ENCODE measurements around the gene FER. TPM values are rescaled to one million over a fixed set of nuclear protein-coding genes. Genes with fewer than 3 reads are reported as not detected.

The FER gene
- total and polyA plus RNA-seq, 8 donors = 1.7 to 218 (median 24.0) TPM

DNA sequence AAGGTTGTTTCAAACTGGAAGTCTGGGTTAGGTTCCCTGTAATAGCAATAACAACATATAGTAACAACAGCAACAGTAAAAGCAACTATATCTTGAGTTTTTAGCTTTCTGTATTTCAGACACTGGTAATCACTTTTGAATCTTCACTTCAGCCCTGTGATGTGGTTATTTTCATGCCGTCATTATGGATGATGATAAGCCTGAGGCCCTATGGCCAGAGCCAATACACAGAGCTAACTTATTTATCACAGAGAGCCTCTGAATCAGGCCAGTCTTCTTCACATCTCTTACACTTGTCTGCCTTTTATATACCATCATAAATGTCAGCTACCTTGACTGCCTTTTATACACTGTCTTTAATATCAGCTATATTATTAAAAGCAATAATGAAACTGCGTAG, 329.0 kb downstream of the FER start:
- peaks cover 0 to 13% (median 6%) of the 10 kb centered on the region in 4 donors for H3K4me1 ChIP-seq
- no peak overlapping the region for H3K27ac ChIP-seq
- 91 to 94% (median 93%) methylated on average over 2 of the region's 2 CpGs for WGBS, 5 donors
- H3K4me3 ChIP-seq = no peak overlapping the region
- no peaks in the 10 kb centered on the region for H3K36me3 ChIP-seq
- no peaks in the 10 kb centered on the region for H3K27me3 ChIP-seq
- intact Hi-C loops (cut with DNase I; ENCODE audit: low total_unique reads) = no loop called here
- H3K9me3 ChIP-seq = no peaks in the 10 kb centered on the region
- TF ChIP-seq EP300 (IDR thresholded peaks at IDR 0.05) (no peak), POLR2AphosphoS5 (IDR thresholded peaks at IDR 0.05) (no peak), POLR2A (IDR thresholded peaks at IDR 0.05) (no peak), CTCF (IDR thresholded peaks at IDR 0.05) (no peak)
- no peak for DNase-seq

DNA sequence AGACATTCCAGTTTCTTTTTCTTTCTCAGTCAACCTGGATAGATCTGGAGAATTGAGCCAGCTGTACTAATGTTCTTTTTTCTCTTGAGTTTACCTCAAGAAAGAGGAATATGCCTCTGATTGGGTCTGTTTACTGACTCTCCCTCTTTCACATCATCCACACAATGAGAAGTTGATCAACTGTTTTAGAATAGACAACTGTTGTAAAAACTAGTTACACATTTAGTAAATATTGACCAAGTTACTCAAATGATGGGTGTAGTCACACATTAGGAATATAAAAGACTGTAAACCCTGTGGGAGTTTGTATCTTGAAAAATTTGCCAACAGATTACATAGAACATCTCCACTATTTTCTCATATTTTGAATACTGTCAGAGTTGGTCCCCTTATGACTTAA, 330.8 kb downstream of the FER start:
- Histone ChIP-seq H3K9me3 (no peaks in the 10 kb centered on the region), H3K4me3 (no peak overlapping the region), H3K36me3 (no peaks in the 10 kb centered on the region), H3K27me3 (no peaks in the 10 kb centered on the region), H3K27ac (no peak overlapping the region), H3K4me1 (peaks cover 0 to 13% (median 6%) of the 10 kb centered on the region in 4 donors)
- DNase-seq = no peak
- TF ChIP-seq EP300 (IDR thresholded peaks at IDR 0.05) (no peak), CTCF (IDR thresholded peaks at IDR 0.05) (no peak), POLR2AphosphoS5 (IDR thresholded peaks at IDR 0.05) (no peak), POLR2A (IDR thresholded peaks at IDR 0.05) (no peak)
- intact Hi-C loops (cut with DNase I; ENCODE audit: low total_unique reads) = no loop called here

DNA sequence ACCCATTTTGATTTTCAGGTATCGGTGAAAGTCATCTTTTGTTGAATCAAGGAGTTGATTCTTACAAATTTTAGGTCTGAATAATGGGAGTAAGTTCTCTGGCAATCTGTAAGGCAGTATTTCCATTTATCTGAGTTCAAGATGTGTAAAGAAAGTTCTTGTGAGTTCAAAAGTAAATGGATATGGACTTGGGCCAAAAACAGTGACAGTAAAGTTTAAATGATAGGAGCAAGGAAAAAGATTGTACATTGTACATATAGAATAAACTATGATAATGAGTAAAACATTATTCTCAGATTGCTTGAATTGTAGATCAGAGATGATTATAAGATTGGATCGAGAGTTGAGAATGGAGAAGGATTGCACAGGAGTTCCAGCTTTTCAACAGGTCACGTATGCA, 332.8 kb downstream of the FER start:
- intact Hi-C loops (cut with DNase I; ENCODE audit: low total_unique reads) = no loop called here
- peaks cover 0 to 13% (median 6%) of the 10 kb centered on the region in 4 donors for H3K4me1 ChIP-seq
- no peaks in the 10 kb centered on the region for H3K36me3 ChIP-seq
- no peaks in the 10 kb centered on the region for H3K9me3 ChIP-seq
- H3K27ac ChIP-seq = no peak overlapping the region
- no peaks in the 10 kb centered on the region for H3K27me3 ChIP-seq
- H3K4me3 ChIP-seq = no peak overlapping the region
- 55 to 76% (median 68%) methylated on average over 3 of the region's 3 CpGs for WGBS, 5 donors
- TF ChIP-seq EP300 (IDR thresholded peaks at IDR 0.05) (no peak), CTCF (IDR thresholded peaks at IDR 0.05) (no peak), POLR2A (IDR thresholded peaks at IDR 0.05) (no peak), POLR2AphosphoS5 (IDR thresholded peaks at IDR 0.05) (no peak)
- DNase-seq = no peak

DNA sequence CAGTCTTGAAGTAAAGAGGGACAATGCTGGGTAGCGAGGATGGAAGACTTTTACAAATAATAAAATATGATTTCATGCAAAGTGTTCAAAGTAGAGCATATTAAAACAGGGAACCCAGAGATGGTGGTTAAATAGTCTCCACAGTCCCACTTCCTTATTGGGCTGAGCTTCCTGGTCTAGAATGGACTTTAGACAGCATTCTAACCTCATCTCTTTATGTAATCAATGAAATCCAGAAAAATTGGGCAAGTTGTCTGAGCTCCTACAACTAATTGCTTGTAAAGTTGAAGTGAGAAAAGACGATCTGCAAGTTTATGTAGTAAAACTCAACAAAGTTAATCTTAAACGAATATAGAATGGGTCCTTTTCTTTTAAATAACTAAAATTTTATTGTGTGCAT, 333.2 kb downstream of the FER start:
- TF ChIP-seq EP300 (IDR thresholded peaks at IDR 0.05) = no peak
- TF ChIP-seq CTCF (IDR thresholded peaks at IDR 0.05) = no peak
- no peak for TF ChIP-seq POLR2A (IDR thresholded peaks at IDR 0.05)
- TF ChIP-seq POLR2AphosphoS5 (IDR thresholded peaks at IDR 0.05) = peak in 1 of 3 donors; percentile 4
- H3K4me1 ChIP-seq = peaks cover 0 to 13% (median 6%) of the 10 kb centered on the region in 4 donors
- intact Hi-C loops (cut with DNase I; ENCODE audit: low total_unique reads) = no loop called here
- H3K27ac ChIP-seq = no peak overlapping the region
- DNase-seq = peak in 1 of 2 donors; percentile 14
- no peak overlapping the region for H3K4me3 ChIP-seq
- no peaks in the 10 kb centered on the region for H3K27me3 ChIP-seq
- no peaks in the 10 kb centered on the region for H3K9me3 ChIP-seq
- H3K36me3 ChIP-seq = no peaks in the 10 kb centered on the region
- 35 to 58% (median 56%) methylated on average over 3 of the region's 3 CpGs for WGBS, 5 donors
